ENCODE data around the gene FOXL3. TPM values are rescaled to one million over a fixed set of nuclear protein-coding genes. Genes with fewer than 3 reads are reported as not detected.

Gene FOXL3
- total RNA-seq, 1 experiment from 2014 or later: not detected

- intact Hi-C loops (cut with micrococcal nuclease): no loop called here
- BruUV-seq (replicated peaks): no TSS peak
- ChIA-PET CTCF (no interaction called here), POLR2A (no interaction called here), RAD21 (ENCODE audit: low non-redundant PET in 1 of 2, low total read pairs in 2 of 2, uncharacterized antibody in 2 of 2, unreplicated experiment in 2 of 2) (no interaction called here)
- H3K4me3 ChIP-seq (replicated peaks in 1 of 2; ENCODE audit: low read depth in 1 of 2, low read length in 2 of 2): no peak overlapping the region
- ATAC-seq (no peak), DNase-seq (ENCODE audit: low read depth, low spot score) (no peak)
- no peaks in the 10 kb centered on the region for H3K4me1 ChIP-seq (ENCODE audit: control insufficient read depth in 1 of 2, insufficient read depth in 2 of 2, low read length in 2 of 2)
- TF ChIP-seq, protein P1, sequence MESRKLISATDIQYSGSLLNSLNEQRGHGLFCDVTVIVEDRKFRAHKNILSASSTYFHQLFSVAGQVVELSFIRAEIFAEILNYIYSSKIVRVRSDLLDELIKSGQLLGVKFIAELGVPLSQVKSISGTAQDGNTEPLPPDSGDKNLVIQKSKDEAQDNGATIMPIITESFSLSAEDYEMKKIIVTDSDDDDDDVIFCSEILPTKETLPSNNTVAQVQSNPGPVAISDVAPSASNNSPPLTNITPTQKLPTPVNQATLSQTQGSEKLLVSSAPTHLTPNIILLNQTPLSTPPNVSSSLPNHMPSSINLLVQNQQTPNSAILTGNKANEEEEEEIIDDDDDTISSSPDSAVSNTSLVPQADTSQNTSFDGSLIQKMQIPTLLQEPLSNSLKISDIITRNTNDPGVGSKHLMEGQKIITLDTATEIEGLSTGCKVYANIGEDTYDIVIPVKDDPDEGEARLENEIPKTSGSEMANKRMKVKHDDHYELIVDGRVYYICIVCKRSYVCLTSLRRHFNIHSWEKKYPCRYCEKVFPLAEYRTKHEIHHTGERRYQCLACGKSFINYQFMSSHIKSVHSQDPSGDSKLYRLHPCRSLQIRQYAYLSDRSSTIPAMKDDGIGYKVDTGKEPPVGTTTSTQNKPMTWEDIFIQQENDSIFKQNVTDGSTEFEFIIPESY (IDR thresholded peaks at IDR 0.05; ENCODE audit: extremely low read depth, insufficient replicate concordance, low read length): no peak
- TF ChIP-seq ZNF274 (IDR thresholded peaks at IDR 0.05; ENCODE audit: low read depth, low read length) (no peak), TCF7L2 (IDR thresholded peaks at IDR 0.05; ENCODE audit: borderline replicate concordance, extremely low read depth, insufficient read depth, insufficient read length) (no peak)
- TF ChIP-seq, protein P2, sequence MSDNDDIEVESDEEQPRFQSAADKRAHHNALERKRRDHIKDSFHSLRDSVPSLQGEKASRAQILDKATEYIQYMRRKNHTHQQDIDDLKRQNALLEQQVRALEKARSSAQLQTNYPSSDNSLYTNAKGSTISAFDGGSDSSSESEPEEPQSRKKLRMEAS (IDR thresholded peaks at IDR 0.05): no peak
- peaks cover 19 to 31% of the 10 kb centered on the region in 2 experiments; a peak in 2 of 4 replicates for H3K9me3 ChIP-seq (ENCODE audit: control insufficient read depth in 1 of 2, insufficient read depth in 1 of 2, low read depth in 1 of 2, low read length in 2 of 2)
- H3K9ac ChIP-seq (ENCODE audit: low read length): no peak overlapping the region
- H3K27ac ChIP-seq (ENCODE audit: low read depth, low read length): no peak overlapping the region
- no peaks in the 10 kb centered on the region for H3K27me3 ChIP-seq (ENCODE audit: insufficient read depth, low read length)
- no peaks in the 10 kb centered on the region for H3K9me2 ChIP-seq (ENCODE audit: insufficient read depth)
- H3K4me2 ChIP-seq (ENCODE audit: low read length): no peak overlapping the region
- H4K20me1 ChIP-seq (ENCODE audit: insufficient read depth): no peaks in the 10 kb centered on the region
- no peak overlapping the region for H2AFZ ChIP-seq (ENCODE audit: low read depth, low read length, poor library complexity, severe bottlenecking)
- H3K79me2 ChIP-seq (ENCODE audit: insufficient read depth, low read length): no peaks in the 10 kb centered on the region
- H3K36me3 ChIP-seq (ENCODE audit: control insufficient read depth in 1 of 2, insufficient read depth in 2 of 2, low read length in 2 of 2): peaks cover 0 to 5% of the 10 kb centered on the region in 2 experiments; a peak in 2 of 4 replicates
Observed at GRCh38 chr7:258476-259190, 31.3 kb upstream of the FOXL3 start.

DNA sequence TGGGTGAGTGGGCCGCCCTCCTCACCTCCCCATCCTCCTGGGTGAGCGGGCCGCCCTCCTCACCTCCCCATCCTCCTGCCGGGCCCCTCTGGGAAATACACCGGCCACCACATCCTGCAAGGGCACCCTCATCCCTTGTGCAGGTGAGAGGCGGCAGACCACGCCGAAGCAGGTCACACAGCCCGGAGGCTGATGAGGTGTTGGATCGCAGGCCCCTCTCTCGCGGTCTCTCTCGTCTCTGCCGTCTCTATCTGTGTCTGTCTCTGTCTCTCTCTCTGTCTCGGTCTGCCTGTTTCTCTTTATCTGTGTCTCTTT, 30.8 kb upstream of the FOXL3 start:
- RAD21 ChIA-PET (ENCODE audit: low non-redundant PET in 1 of 2, low total read pairs in 2 of 2, uncharacterized antibody in 2 of 2, unreplicated experiment in 2 of 2): no interaction called here
- intact Hi-C loops (cut with micrococcal nuclease): no loop called here
- Histone ChIP-seq H3K4me1 (ENCODE audit: control insufficient read depth in 1 of 2, insufficient read depth in 2 of 2, low read length in 2 of 2) (no peaks in the 10 kb centered on the region), H3K27me3 (ENCODE audit: insufficient read depth, low read length) (no peaks in the 10 kb centered on the region), H3K27ac (ENCODE audit: low read depth, low read length) (no peak overlapping the region), H3K9ac (ENCODE audit: low read length) (no peak overlapping the region), H3K9me2 (ENCODE audit: insufficient read depth) (no peaks in the 10 kb centered on the region), H4K20me1 (ENCODE audit: insufficient read depth) (no peaks in the 10 kb centered on the region), H3K9me3 (ENCODE audit: control insufficient read depth in 1 of 2, insufficient read depth in 1 of 2, low read depth in 1 of 2, low read length in 2 of 2) (peaks cover 19 to 30% of the 10 kb centered on the region in 2 experiments; a peak in 2 of 4 replicates), H2AFZ (ENCODE audit: low read depth, low read length, poor library complexity, severe bottlenecking) (no peak overlapping the region), H3K4me3 (replicated peaks in 1 of 2; ENCODE audit: low read depth in 1 of 2, low read length in 2 of 2) (no peak overlapping the region), H3K79me2 (ENCODE audit: insufficient read depth, low read length) (no peaks in the 10 kb centered on the region), H3K36me3 (ENCODE audit: control insufficient read depth in 1 of 2, insufficient read depth in 2 of 2, low read length in 2 of 2) (peaks cover 0 to 5% of the 10 kb centered on the region in 2 experiments; a peak in 2 of 4 replicates), H3K4me2 (ENCODE audit: low read length) (no peak overlapping the region)
- CTCF ChIA-PET: no interaction called here
- no TSS peak for BruUV-seq (replicated peaks)
- TF ChIP-seq TCF7L2 (IDR thresholded peaks at IDR 0.05; ENCODE audit: borderline replicate concordance, extremely low read depth, insufficient read depth, insufficient read length) (no peak), CEBPB (IDR thresholded peaks at IDR 0.05; ENCODE audit: low read depth) (no peak), SRF (IDR thresholded peaks at IDR 0.05; ENCODE audit: low read depth) (no peak)
- TF ChIP-seq, protein P3, sequence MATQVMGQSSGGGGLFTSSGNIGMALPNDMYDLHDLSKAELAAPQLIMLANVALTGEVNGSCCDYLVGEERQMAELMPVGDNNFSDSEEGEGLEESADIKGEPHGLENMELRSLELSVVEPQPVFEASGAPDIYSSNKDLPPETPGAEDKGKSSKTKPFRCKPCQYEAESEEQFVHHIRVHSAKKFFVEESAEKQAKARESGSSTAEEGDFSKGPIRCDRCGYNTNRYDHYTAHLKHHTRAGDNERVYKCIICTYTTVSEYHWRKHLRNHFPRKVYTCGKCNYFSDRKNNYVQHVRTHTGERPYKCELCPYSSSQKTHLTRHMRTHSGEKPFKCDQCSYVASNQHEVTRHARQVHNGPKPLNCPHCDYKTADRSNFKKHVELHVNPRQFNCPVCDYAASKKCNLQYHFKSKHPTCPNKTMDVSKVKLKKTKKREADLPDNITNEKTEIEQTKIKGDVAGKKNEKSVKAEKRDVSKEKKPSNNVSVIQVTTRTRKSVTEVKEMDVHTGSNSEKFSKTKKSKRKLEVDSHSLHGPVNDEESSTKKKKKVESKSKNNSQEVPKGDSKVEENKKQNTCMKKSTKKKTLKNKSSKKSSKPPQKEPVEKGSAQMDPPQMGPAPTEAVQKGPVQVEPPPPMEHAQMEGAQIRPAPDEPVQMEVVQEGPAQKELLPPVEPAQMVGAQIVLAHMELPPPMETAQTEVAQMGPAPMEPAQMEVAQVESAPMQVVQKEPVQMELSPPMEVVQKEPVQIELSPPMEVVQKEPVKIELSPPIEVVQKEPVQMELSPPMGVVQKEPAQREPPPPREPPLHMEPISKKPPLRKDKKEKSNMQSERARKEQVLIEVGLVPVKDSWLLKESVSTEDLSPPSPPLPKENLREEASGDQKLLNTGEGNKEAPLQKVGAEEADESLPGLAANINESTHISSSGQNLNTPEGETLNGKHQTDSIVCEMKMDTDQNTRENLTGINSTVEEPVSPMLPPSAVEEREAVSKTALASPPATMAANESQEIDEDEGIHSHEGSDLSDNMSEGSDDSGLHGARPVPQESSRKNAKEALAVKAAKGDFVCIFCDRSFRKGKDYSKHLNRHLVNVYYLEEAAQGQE (IDR thresholded peaks at IDR 0.05; ENCODE audit: low read depth): no peak
- TF ChIP-seq, protein P1 (IDR thresholded peaks at IDR 0.05; ENCODE audit: extremely low read depth, insufficient replicate concordance, low read length): no peak
- POLR2A ChIA-PET: no interaction called here
- ATAC-seq (no peak), DNase-seq (ENCODE audit: low read depth, low spot score) (no peak)
